IMR-90 (cell line): Measurements from ENCODE around the gene ANKRD16. TPM values are rescaled to one million over a fixed set of nuclear protein-coding genes. Genes with fewer than 3 reads are reported as not detected.

Experiments used
- ATAC-seq: fragments of 200-7000 bp; cut with Tn5 transposase; 2 replicates; pipeline ENCODE4 v1.9.1; 2020; ENCODE audit warnings: low read depth, mild to moderate bottlenecking, moderate library complexity
- BruUV-seq: library from RNA; stranded (reverse); fragments of 400-500 nt; replicated peaks from 2 replicates; lab custom pipeline; 2021; lab: Mats Ljungman, UMichigan
- CTCF ChIA-PET: fragments of 300-600 bp; formaldehyde crosslinking; extraction: SDS; loops from one replicate; lab custom pipeline; 2021; ENCODE audit warnings: antibody characterized with exemption; lab: Yijun Ruan, JAX
- POLR2A ChIA-PET: fragments of 300-600 bp; sonication (Branson Sonifier 250); formaldehyde crosslinking; loops from one replicate; lab custom pipeline; 2022; ENCODE audit warnings: antibody characterized with exemption; ENCODE audit not compliant: unreplicated experiment; lab: Charles Lee
- DNase-seq: peaks from one replicate; pipeline ENCODE4 v3.0.0; 2013
- H2AFZ ChIP-seq: replicated peaks from 2 replicates; pipeline ENCODE3; 2013; ENCODE audit warnings: low read length, mild to moderate bottlenecking; ENCODE audit not compliant: poor library complexity
- H2AK5ac ChIP-seq: 2 replicates; pipeline ENCODE4 v1.6.1; 2013; ENCODE audit warnings: low read depth, low read length, inconsistent platforms
- H2AK9ac ChIP-seq: replicated peaks from 2 replicates; pipeline ENCODE3; 2013; ENCODE audit warnings: mild to moderate bottlenecking, low read depth, low read length, moderate library complexity; ENCODE audit not compliant: poor library complexity
- H2BK120ac ChIP-seq: 2 replicates; pipeline ENCODE4 v1.6.1; 2013; ENCODE audit warnings: low read depth, low read length, inconsistent platforms
- H2BK15ac ChIP-seq: 3 replicates; pipeline ENCODE4 v1.6.1; 2013; ENCODE audit warnings: low read depth, low read length, inconsistent platforms
- H2BK20ac ChIP-seq: 2 replicates; pipeline ENCODE4 v1.6.1; 2013; ENCODE audit warnings: low read depth, mild to moderate bottlenecking, inconsistent platforms, low read length, moderate library complexity
- H2BK5ac ChIP-seq: 2 replicates; pipeline ENCODE4 v1.6.1; 2013; ENCODE audit warnings: mild to moderate bottlenecking, low read depth, low read length, inconsistent platforms; ENCODE audit not compliant: poor library complexity, severe bottlenecking
- H3K14ac ChIP-seq: replicated peaks from 2 replicates; pipeline ENCODE4 v1.6.1; 2013; ENCODE audit warnings: low read depth, low read length, inconsistent platforms
- H3K18ac ChIP-seq: 2 replicates; pipeline ENCODE4 v1.6.1; 2013; ENCODE audit warnings: low read depth, low read length, control low read depth
- H3K23ac ChIP-seq: 2 replicates; pipeline ENCODE4 v1.6.1; 2013; ENCODE audit warnings: low read depth, low read length, inconsistent platforms
- H3K27ac ChIP-seq: 2 replicates; pipeline ENCODE4 v1.5.1; 2013; ENCODE audit warnings: mild to moderate bottlenecking, control low read depth, low read length; ENCODE audit not compliant: insufficient read depth
- H3K27me3 ChIP-seq: 2 replicates; pipeline ENCODE4 v1.6.1; 2013; ENCODE audit warnings: low read length; ENCODE audit not compliant: control insufficient read depth, insufficient read depth
- H3K36me3 ChIP-seq: 2 replicates; pipeline ENCODE4 v1.6.1; 2013; ENCODE audit warnings: low read length, mixed read lengths; ENCODE audit not compliant: control insufficient read depth, insufficient read depth
- H3K4ac ChIP-seq: 2 replicates; pipeline ENCODE4 v1.6.1; 2013; ENCODE audit warnings: low read depth, low read length, inconsistent platforms
- H3K4me1 ChIP-seq: 2 replicates; pipeline ENCODE4 v1.6.1; 2013; ENCODE audit warnings: low read length, mixed read lengths; ENCODE audit not compliant: control insufficient read depth, insufficient read depth
- H3K4me2 ChIP-seq: 2 replicates; pipeline ENCODE4 v1.6.1; 2013; ENCODE audit warnings: low read depth, mild to moderate bottlenecking, control low read depth, low read length, moderate library complexity
- H3K4me3 ChIP-seq: 2 replicates; pipeline ENCODE4 v1.5.1; 2013; ENCODE audit warnings: low read depth, mild to moderate bottlenecking, control low read depth, low read length, moderate library complexity; ENCODE audit not compliant: insufficient read depth
- H3K56ac ChIP-seq: 2 replicates; pipeline ENCODE4 v1.6.1; 2013; ENCODE audit warnings: low read length, inconsistent platforms; ENCODE audit not compliant: insufficient read depth; ENCODE audit errors: extremely low read depth
- H3K79me1 ChIP-seq, 2 experiments: 2 replicates each; pipeline ENCODE4 v1.6.1; 2013; ENCODE audit warnings: low read length in 2 of 2, inconsistent platforms in 1 of 2, low read depth in 1 of 2
- H3K9ac ChIP-seq: 2 replicates; pipeline ENCODE4 v1.6.1; 2013; ENCODE audit warnings: low read depth, low read length, control low read depth
- H3K9me1 ChIP-seq: 2 replicates; pipeline ENCODE4 v1.6.1; 2013; ENCODE audit warnings: low read length, inconsistent platforms; ENCODE audit not compliant: insufficient read depth
- H3K9me3 ChIP-seq: 2 replicates; pipeline ENCODE4 v1.6.1; 2013; ENCODE audit warnings: low read length; ENCODE audit not compliant: control insufficient read depth, insufficient read depth
- H4K20me1 ChIP-seq: 2 replicates; pipeline ENCODE4 v1.6.1; 2013; ENCODE audit warnings: low read length, inconsistent platforms; ENCODE audit not compliant: insufficient read depth
- H4K5ac ChIP-seq: 2 replicates; pipeline ENCODE4 v1.6.1; 2013; ENCODE audit warnings: mild to moderate bottlenecking, low read depth, low read length, control low read depth
- H4K8ac ChIP-seq, 2 experiments: 2 replicates each; pipeline ENCODE4 v1.6.1; 2013; ENCODE audit warnings: low read depth in 2 of 2, low read length in 2 of 2, control low read depth in 1 of 2, inconsistent platforms in 1 of 2
- H4K91ac ChIP-seq: 2 replicates; pipeline ENCODE4 v1.6.1; 2013; ENCODE audit warnings: low read depth, low read length, inconsistent platforms; ENCODE audit not compliant: insufficient read depth
- BHLHE40 ChIP-seq: fragments of 150-350 bp; IDR thresholded peaks from 2 replicates; pipeline ENCODE4 v1.6.1; 2016; ENCODE audit warnings: mild to moderate bottlenecking, low read depth, low read length
- CEBPB ChIP-seq: IDR thresholded peaks from 2 replicates; pipeline ENCODE4 v1.6.1; 2012; ENCODE audit warnings: low read depth, low read length, improper control_type of control experiment
- CHD1 ChIP-seq: IDR thresholded peaks from 2 replicates; pipeline ENCODE4 v1.6.1; 2012; ENCODE audit warnings: low read depth, low read length, improper control_type of control experiment
- CTCF ChIP-seq: conservative IDR thresholded peaks from 2 replicates; pipeline ENCODE4 v1.5.1; 2012; ENCODE audit warnings: mild to moderate bottlenecking, low read depth, low read length, improper control_type of control experiment
- ELK1 ChIP-seq: fragments of 150-350 bp; IDR thresholded peaks from 2 replicates; pipeline ENCODE4 v1.6.1; 2016; ENCODE audit warnings: low read depth, mild to moderate bottlenecking, low read length, moderate library complexity, borderline replicate concordance
- FOS ChIP-seq: fragments of 150-350 bp; IDR thresholded peaks from 2 replicates; pipeline ENCODE4 v1.6.1; 2016; ENCODE audit warnings: low read depth, low read length
- MAFK ChIP-seq: IDR thresholded peaks from 2 replicates; pipeline ENCODE4 v1.6.1; 2012; ENCODE audit warnings: low read depth, low read length, improper control_type of control experiment
- MAZ ChIP-seq: IDR thresholded peaks from 2 replicates; pipeline ENCODE4 v1.6.1; 2012; ENCODE audit warnings: low read depth, mild to moderate bottlenecking, low read length, improper control_type of control experiment, moderate library complexity, borderline replicate concordance
- MXI1 ChIP-seq: IDR thresholded peaks from 2 replicates; pipeline ENCODE4 v1.6.1; 2012; ENCODE audit warnings: low read depth, mild to moderate bottlenecking, low read length, moderate library complexity, borderline replicate concordance
- NFE2L2 ChIP-seq: fragments of 150-350 bp; IDR thresholded peaks from 2 replicates; pipeline ENCODE4 v1.6.1; 2016; ENCODE audit warnings: low read depth, mild to moderate bottlenecking, low read length
- POLR2A ChIP-seq: IDR thresholded peaks from 2 replicates; pipeline ENCODE4 v1.6.1; 2012; ENCODE audit warnings: mild to moderate bottlenecking, low read depth, low read length
- RAD21 ChIP-seq: IDR thresholded peaks from 2 replicates; pipeline ENCODE4 v1.6.1; 2012; ENCODE audit warnings: low read length, improper control_type of control experiment
- RCOR1 ChIP-seq: IDR thresholded peaks from 2 replicates; pipeline ENCODE4 v1.6.1; 2012; ENCODE audit warnings: mild to moderate bottlenecking, low read length, improper control_type of control experiment; ENCODE audit not compliant: insufficient replicate concordance
- RFX5 ChIP-seq: IDR thresholded peaks from 2 replicates; pipeline ENCODE4 v1.8.0; 2012; ENCODE audit warnings: low read depth, mild to moderate bottlenecking, low read length, moderate library complexity
- SMC3 ChIP-seq: fragments of 150-350 bp; IDR thresholded peaks from 2 replicates; pipeline ENCODE4 v1.6.1; 2016; ENCODE audit warnings: low read depth, mild to moderate bottlenecking, antibody characterized with exemption, low read length, moderate library complexity
- USF2 ChIP-seq: fragments of 150-350 bp; IDR thresholded peaks from 2 replicates; pipeline ENCODE4 v1.6.1; 2017; ENCODE audit warnings: mild to moderate bottlenecking, antibody characterized with exemption, low read length, low read depth
- WGBS, 2 experiments: methylation state at CpG; one replicate each; pipeline versions ENCODE4 v1.1.5 to v1.1.7; 2013; ENCODE audit warnings: missing lambda C conversion rate in 2 of 2; ENCODE audit not compliant: insufficient read length in 1 of 2; ENCODE audit errors: extremely low coverage in 2 of 2; 5-methylcytosine and 5-hydroxymethylcytosine counted together
- dilution Hi-C: fragments of 300-500 bp; cut with HindIII; formaldehyde crosslinking; loops from one replicate; pipeline ENCODE4 v1.14.3; 2018; ENCODE audit warnings: low sequenced_read_pairs; ENCODE audit not compliant: unreplicated experiment
- in situ Hi-C: fragments of 300-500 bp; cut with MboI; formaldehyde crosslinking; loops from 3 replicates; pipeline ENCODE4 v1.14.3; 2019; ENCODE audit warnings: low sequenced_read_pairs, inconsistent platforms, mixed read lengths
- intact Hi-C: fragments of 100-400 bp; cut with micrococcal nuclease; formaldehyde crosslinking; loops from 2 replicates; pipeline ENCODE4 v1.10.0; 2022
- polyA plus RNA-seq, 3 experiments: library from polyadenylated mRNA; depleted of rRNA; stranded (reverse); fragments of >200 nt; gene quantifications; 2 replicates each; pipeline ENCODE4 v1.2.3, GENCODE V29; 2012; ENCODE audit warnings: low replicate concordance in 1 of 3
- total RNA-seq: library from RNA; depleted of rRNA; stranded (reverse); fragments of >200 nt; gene quantifications from 2 replicates; pipeline ENCODE4 v1.2.3, GENCODE V29; 2012

The ANKRD16 gene
- total and polyA plus RNA-seq, 2 of the 4 experiments (the other 2 are of a cell fraction): 5.1 to 5.7 TPM

- Histone ChIP-seq H3K9ac (no peak overlapping the region), H3K4me1 (no peaks in the 10 kb centered on the region), H2BK5ac (no peak overlapping the region), H3K27ac (no peak overlapping the region), H2BK120ac (no peak overlapping the region), H3K23ac (no peak overlapping the region), H3K9me3 (no peaks in the 10 kb centered on the region), H3K4me2 (no peak overlapping the region), H3K4me3 (no peak overlapping the region), H4K5ac (no peak overlapping the region), H4K8ac (no peak overlapping the region), H3K4ac (no peak overlapping the region), H2AFZ (no peak overlapping the region), H2AK9ac (no peak overlapping the region), H2BK20ac (no peak overlapping the region), H2AK5ac (no peak overlapping the region), H4K20me1 (peaks cover 15% of the 10 kb centered on the region), H2BK15ac (no peak overlapping the region), H3K14ac (no peak overlapping the region), H3K56ac (no peak overlapping the region), H3K9me1 (peaks cover 3% of the 10 kb centered on the region), H3K18ac (no peak overlapping the region), H4K91ac (no peak overlapping the region), H3K79me1 (peaks cover 39 to 71% of the 10 kb centered on the region in 2 experiments), H3K36me3 (peaks cover 18% of the 10 kb centered on the region), H3K27me3 (no peaks in the 10 kb centered on the region)
- intact Hi-C loops (no loop called here), dilution Hi-C loops (no loop called here), in situ Hi-C loops (no loop called here)
- DNase-seq: no peak
- no peak for ATAC-seq
- ChIA-PET CTCF (no interaction called here), POLR2A (no interaction called here)
- WGBS, 2 experiments: no CpG with 5 or more reads among the region's 6 CpGs
- no peak for TF ChIP-seq CTCF
- no peak for TF ChIP-seq RAD21
- TF ChIP-seq FOS: no peak
- TF ChIP-seq POLR2A: no peak
- no peak for TF ChIP-seq NFE2L2
- no peak for TF ChIP-seq CEBPB
- TF ChIP-seq MAZ: no peak
- no peak for TF ChIP-seq MAFK
- TF ChIP-seq ELK1: no peak
- TF ChIP-seq BHLHE40: no peak
- no peak for TF ChIP-seq MXI1
- no peak for TF ChIP-seq RCOR1
- no peak for TF ChIP-seq RFX5
- no peak for TF ChIP-seq SMC3
- no peak for TF ChIP-seq USF2
- TF ChIP-seq CHD1: no peak
- no TSS peak for BruUV-seq
Measured at GRCh38 chr10:5903563-5903962, 13.9 kb upstream of the ANKRD16 start.
